Measurements from ENCODE around the gene CCNDBP1. TPM values are rescaled to one million over a fixed set of nuclear protein-coding genes. Genes with fewer than 3 reads are reported as not detected.
A peak's percentile ranks its signal among the peaks of the same experiment; 100 is the strongest.

The CCNDBP1 gene, protein sequence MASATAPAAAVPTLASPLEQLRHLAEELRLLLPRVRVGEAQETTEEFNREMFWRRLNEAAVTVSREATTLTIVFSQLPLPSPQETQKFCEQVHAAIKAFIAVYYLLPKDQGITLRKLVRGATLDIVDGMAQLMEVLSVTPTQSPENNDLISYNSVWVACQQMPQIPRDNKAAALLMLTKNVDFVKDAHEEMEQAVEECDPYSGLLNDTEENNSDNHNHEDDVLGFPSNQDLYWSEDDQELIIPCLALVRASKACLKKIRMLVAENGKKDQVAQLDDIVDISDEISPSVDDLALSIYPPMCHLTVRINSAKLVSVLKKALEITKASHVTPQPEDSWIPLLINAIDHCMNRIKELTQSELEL
- total RNA-seq (56.8 TPM), polyA plus RNA-seq (ENCODE audit: insufficient read depth, low read depth, low replicate concordance) (64.3 TPM)
- long read RNA-seq, donor 1, transcript CCNDBP1-201 (11 exons, 3,660 nt), result major isoform, 8 of 13 reads
- long read RNA-seq, donor 1, partial matches to known transcripts, result 0 of 13 reads
- long read RNA-seq, donor 1, other reads (novel, unspliced or antisense), result 0 of 13 reads
- long read RNA-seq, donor 2, transcript CCNDBP1-201 (11 exons, 3,660 nt), result major isoform, 14 of 28 reads
- long read RNA-seq, donor 2, partial matches to known transcripts, result 7 of 28 reads
- long read RNA-seq, donor 2, other reads (novel, unspliced or antisense), result 0 of 28 reads
- long read RNA-seq, donor 3, transcript CCNDBP1-201 (11 exons, 3,660 nt), result minor isoform, 8 of 28 reads
- long read RNA-seq, donor 3, transcript CCNDBP1-207 (2 exons, 750 nt), result major isoform, 9 of 28 reads
- long read RNA-seq, donor 3, transcript CCNDBP1-208 (12 exons, 1,634 nt), result minor isoform, 7 of 28 reads
- long read RNA-seq, donor 3, partial matches to known transcripts, result 0 of 28 reads
- long read RNA-seq, donor 3, other reads (novel, unspliced or antisense), result 0 of 28 reads
- long read RNA-seq, donor 4, transcript CCNDBP1-207 (2 exons, 750 nt), result minor isoform, 5 of 14 reads
- long read RNA-seq, donor 4, transcript CCNDBP1-201 (11 exons, 3,660 nt), result major isoform, 8 of 14 reads
- long read RNA-seq, donor 4, partial matches to known transcripts, result 0 of 14 reads
- long read RNA-seq, donor 4, other reads (novel, unspliced or antisense), result 0 of 14 reads
- long read RNA-seq, donor 5, partial matches to known transcripts, result 0 of 1 reads
- long read RNA-seq, donor 5, other reads (novel, unspliced or antisense), result 0 of 1 reads
- long read RNA-seq, donor 6, transcript CCNDBP1-201 (11 exons, 3,660 nt), result major isoform, 17 of 26 reads
- long read RNA-seq, donor 6, partial matches to known transcripts, result 0 of 26 reads
- long read RNA-seq, donor 6, other reads (novel, unspliced or antisense), result 0 of 26 reads
- long read RNA-seq, donor 7, transcript CCNDBP1-201 (11 exons, 3,660 nt), result major isoform, 51 of 68 reads
- long read RNA-seq, donor 7, partial matches to known transcripts, result 6 of 68 reads
- long read RNA-seq, donor 7, other reads (novel, unspliced or antisense), result 3 of 68 reads
- long read RNA-seq, donor 8, transcript CCNDBP1-201 (11 exons, 3,660 nt), result major isoform, 9 of 23 reads
- long read RNA-seq, donor 8, partial matches to known transcripts, result 10 of 23 reads
- long read RNA-seq, donor 8, other reads (novel, unspliced or antisense), result 0 of 23 reads
- long read RNA-seq, donor 9, partial matches to known transcripts, result 0 of 4 reads
- long read RNA-seq, donor 9, other reads (novel, unspliced or antisense), result 0 of 4 reads
- long read RNA-seq, donor 10, transcript CCNDBP1-201 (11 exons, 3,660 nt), result major isoform, 10 of 22 reads
- long read RNA-seq, donor 10, transcript CCNDBP1-207 (2 exons, 750 nt), result minor isoform, 8 of 22 reads
- long read RNA-seq, donor 10, partial matches to known transcripts, result 0 of 22 reads
- long read RNA-seq, donor 10, other reads (novel, unspliced or antisense), result 0 of 22 reads

DNA sequence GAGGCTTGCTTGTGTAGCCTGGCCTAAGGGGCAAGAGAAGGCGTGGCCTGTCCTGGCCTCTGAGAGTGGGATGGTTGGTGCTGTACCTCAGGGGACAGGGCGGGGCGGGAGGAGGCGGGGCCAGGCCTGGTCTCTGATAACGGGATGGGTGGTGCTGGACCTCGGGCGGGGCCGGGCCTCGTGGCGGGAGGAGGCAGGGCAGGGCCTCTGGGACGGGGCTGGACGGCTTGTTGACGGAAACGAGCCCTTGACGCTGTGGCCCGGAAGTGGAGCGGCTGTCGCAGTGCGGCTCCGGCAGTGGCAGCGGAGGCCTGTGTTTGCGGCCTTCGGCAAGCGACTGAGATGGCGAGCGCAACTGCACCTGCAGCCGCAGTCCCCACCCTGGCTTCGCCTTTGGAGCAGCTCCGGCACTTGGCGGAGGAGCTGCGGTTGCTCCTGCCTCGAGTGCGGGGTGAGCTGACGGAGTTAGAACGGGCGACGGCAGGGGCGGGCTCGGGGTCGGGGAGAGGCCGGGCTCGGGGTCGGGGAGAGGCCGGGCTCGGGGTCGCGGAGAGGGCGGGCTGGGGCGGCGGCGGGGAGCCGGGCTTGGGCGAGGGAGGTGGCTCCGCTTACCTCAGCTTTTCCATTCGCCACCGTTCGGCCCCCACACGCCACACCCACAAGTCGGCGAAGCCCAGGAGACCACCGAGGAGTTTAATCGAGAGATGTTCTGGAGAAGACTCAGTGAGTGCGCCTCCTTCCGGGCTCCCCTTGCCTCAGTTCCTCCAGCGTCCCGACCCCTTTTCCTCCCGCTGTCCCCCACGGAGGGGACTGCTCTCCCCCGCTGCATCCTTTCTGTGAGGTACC is at the start of gene CCNDBP1:
Gene CCNDBP1, plus strand, starts transcription at position 247 of the 846 bp plus-strand sequence. Its CDS starts 96 bp downstream, at position 343.
- FAIRE-seq, result no peak
- H3K36me3 ChIP-seq (ENCODE audit: control insufficient read depth in 2 of 3, insufficient read depth in 3 of 3, low read length in 3 of 3), result peaks cover 0 to 10% (median 7%) of the 10 kb centered on the region in 3 donors

GRCh38 chr15:43143203-43143941 is 41.8 kb upstream of the CCNDBP1 start:
- Histone ChIP-seq H3K27me3 (ENCODE audit: control insufficient read depth, insufficient read depth, low read length) (no peaks in the 10 kb centered on the region), H3K4me1 (ENCODE audit: control insufficient read depth in 2 of 3, insufficient read depth in 2 of 3, low read depth in 1 of 3, low read length in 3 of 3) (no peaks in the 10 kb centered on the region), H3K9ac (ENCODE audit: low read length in 3 of 3) (no peak overlapping the region), H3K36me3 (ENCODE audit: control insufficient read depth in 2 of 3, insufficient read depth in 3 of 3, low read length in 3 of 3) (peaks cover 0 to 33% (median 11%) of the 10 kb centered on the region in 3 donors), H3K27ac (ENCODE audit: low read depth in 2 of 2, low read length in 2 of 2) (no peak overlapping the region), H3K9me3 (ENCODE audit: control insufficient read depth in 2 of 3, insufficient read depth in 1 of 3, low read length in 3 of 3) (no peaks in the 10 kb centered on the region), H3K4me3 (ENCODE audit: low read length in 3 of 3) (no peak overlapping the region)
- intact Hi-C loops (cut with DNase I), result no loop called here
- FAIRE-seq (no peak), DNase-seq (no peak)
- no peak for TF ChIP-seq CTCF (IDR thresholded peaks at IDR 0.05; ENCODE audit: borderline replicate concordance, extremely low read depth, insufficient read depth)

More for the DNA sequence above, at the start of gene CCNDBP1:
- Histone ChIP-seq H3K27ac (ENCODE audit: low read depth in 2 of 2, low read length in 2 of 2) (peak within 1 kb of the TSS; percentile 81 to 84), H3K9ac (ENCODE audit: low read length in 3 of 3) (peak within 1 kb of the TSS; percentile 35 to 74 (median 71)), H3K4me1 (ENCODE audit: control insufficient read depth in 2 of 3, insufficient read depth in 2 of 3, low read depth in 1 of 3, low read length in 3 of 3) (peaks cover 0 to 3% (median 0%) of the 10 kb centered on the region in 3 donors), H3K9me3 (ENCODE audit: control insufficient read depth in 2 of 3, insufficient read depth in 1 of 3, low read length in 3 of 3) (no peaks in the 10 kb centered on the region), H3K4me3 (ENCODE audit: low read length in 3 of 3) (peak within 1 kb of the TSS; percentile 80 to 90 (median 85)), H3K27me3 (ENCODE audit: control insufficient read depth, insufficient read depth, low read length) (no peaks in the 10 kb centered on the region)
- peak; percentile 8 for TF ChIP-seq CTCF (IDR thresholded peaks at IDR 0.05; ENCODE audit: borderline replicate concordance, extremely low read depth, insufficient read depth)
- intact Hi-C loops (cut with DNase I), result no loop called here
- peak; percentile 91 to 99 (median 92) for DNase-seq
